Measurements from ENCODE around the gene ALDH7A1. TPM values are rescaled to one million over a fixed set of nuclear protein-coding genes. Genes with fewer than 3 reads are reported as not detected.
A peak's percentile ranks its signal among the peaks of the same experiment; 100 is the strongest.

The ALDH7A1 gene
- total and polyA plus RNA-seq, 7 donors = 16.0 to 37.0 (median 22.2) TPM

DNA sequence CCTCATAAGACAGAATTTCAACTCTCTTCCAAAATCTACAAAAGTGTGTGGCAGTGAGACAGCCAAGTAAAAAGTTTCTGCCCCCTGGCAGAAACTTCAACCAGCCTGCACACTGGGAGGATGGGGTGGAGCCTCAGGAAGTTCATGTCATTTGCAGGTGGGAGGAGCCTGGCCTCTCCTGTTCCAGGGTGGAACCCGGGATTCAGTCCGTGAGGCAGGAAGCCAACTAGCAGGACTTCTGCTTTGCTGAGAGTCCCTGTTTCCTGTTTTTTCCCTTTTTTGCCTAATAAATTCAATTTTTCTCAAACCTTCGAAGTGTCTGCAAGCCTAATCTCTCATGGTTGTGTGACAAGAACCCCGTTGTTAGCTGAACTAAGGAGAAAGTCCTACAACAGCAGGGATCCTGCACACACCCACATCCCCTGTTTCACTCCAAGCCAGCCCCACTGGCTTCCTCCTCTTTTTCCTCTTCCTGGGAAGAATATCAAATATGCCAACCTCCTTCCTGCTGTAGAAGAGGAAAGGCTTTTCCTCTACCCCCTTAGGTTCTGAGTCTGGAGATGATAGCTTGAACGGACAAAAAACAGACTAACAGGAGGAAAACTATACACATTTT lies 69.3 kb downstream of the ALDH7A1 start:
- H3K4me1 ChIP-seq = peaks cover 0 to 31% (median 21%) of the 10 kb centered on the region in 4 donors
- no peaks in the 10 kb centered on the region for H3K27me3 ChIP-seq
- WGBS, 2 donors = 38 to 54% methylated on average over 5 of the region's 5 CpGs
- peak; percentile 89 for DNase-seq
- H3K27ac ChIP-seq = peak overlapping the region; percentile 30 to 55 (median 43)
- H3K4me3 ChIP-seq = no peak overlapping the region
- H3K9me3 ChIP-seq = no peaks in the 10 kb centered on the region
- no peaks in the 10 kb centered on the region for H3K36me3 ChIP-seq
- TF ChIP-seq, protein P1, sequence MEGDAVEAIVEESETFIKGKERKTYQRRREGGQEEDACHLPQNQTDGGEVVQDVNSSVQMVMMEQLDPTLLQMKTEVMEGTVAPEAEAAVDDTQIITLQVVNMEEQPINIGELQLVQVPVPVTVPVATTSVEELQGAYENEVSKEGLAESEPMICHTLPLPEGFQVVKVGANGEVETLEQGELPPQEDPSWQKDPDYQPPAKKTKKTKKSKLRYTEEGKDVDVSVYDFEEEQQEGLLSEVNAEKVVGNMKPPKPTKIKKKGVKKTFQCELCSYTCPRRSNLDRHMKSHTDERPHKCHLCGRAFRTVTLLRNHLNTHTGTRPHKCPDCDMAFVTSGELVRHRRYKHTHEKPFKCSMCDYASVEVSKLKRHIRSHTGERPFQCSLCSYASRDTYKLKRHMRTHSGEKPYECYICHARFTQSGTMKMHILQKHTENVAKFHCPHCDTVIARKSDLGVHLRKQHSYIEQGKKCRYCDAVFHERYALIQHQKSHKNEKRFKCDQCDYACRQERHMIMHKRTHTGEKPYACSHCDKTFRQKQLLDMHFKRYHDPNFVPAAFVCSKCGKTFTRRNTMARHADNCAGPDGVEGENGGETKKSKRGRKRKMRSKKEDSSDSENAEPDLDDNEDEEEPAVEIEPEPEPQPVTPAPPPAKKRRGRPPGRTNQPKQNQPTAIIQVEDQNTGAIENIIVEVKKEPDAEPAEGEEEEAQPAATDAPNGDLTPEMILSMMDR (IDR thresholded peaks at IDR 0.05) = no peak
- peak in 3 of 4 donors; percentile 15 to 20 (median 16) for TF ChIP-seq POLR2AphosphoS5 (IDR thresholded peaks at IDR 0.05)
- no peak for TF ChIP-seq EP300 (IDR thresholded peaks at IDR 0.05)
- intact Hi-C loops (cut with DNase I) = no loop called here

DNA sequence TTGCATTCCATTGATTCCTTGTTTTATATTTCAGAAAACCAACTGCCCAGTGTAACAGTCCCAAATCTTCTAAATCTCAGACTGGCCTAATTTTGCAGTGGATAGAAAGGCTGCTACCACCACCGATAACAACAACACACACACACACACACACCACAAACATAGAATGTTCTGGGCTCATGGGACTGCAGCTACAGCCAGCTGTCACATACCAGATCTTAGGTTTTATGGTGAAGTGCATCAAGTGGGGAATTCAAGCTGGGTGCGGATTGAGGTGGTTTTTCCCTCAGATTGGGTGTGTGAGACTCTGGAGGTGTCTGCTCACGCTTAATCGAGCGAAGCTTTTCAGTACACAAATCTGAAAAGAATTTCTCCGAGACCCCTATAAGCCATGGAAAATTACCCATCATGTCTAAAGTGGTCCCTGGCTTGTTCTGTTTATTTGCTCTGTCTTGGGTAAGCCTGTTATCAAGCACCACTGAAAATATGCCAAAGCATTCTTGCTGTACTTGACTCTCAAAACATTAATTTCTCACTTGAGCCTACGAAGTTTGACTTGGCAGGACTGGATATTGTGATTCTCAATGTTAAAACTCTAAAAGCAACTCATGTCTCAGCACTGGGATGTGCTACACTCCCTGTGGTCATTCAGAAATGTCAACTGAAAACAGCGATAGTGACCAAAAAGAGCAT lies 71.1 kb downstream of the ALDH7A1 start:
- peak overlapping the region; percentile 36 to 55 (median 38) for H3K27ac ChIP-seq
- no peaks in the 10 kb centered on the region for H3K9me3 ChIP-seq
- no peak for DNase-seq
- no peak overlapping the region for H3K4me3 ChIP-seq
- TF ChIP-seq POLR2A (IDR thresholded peaks at IDR 0.05) = no peak
- TF ChIP-seq EP300 (IDR thresholded peaks at IDR 0.05) = no peak
- TF ChIP-seq POLR2AphosphoS5 (IDR thresholded peaks at IDR 0.05) = no peak
- TF ChIP-seq, protein P1 (IDR thresholded peaks at IDR 0.05) = no peak
- WGBS, 2 donors = 75 to 86% methylated on average over 8 of the region's 8 CpGs
- intact Hi-C loops (cut with DNase I) = loop anchor here (5.0 kb wide), 1 partner anchor 107 kb away; no protein-coding TSS in a partner anchor
- H3K36me3 ChIP-seq = no peaks in the 10 kb centered on the region
- peaks cover 0 to 48% (median 38%) of the 10 kb centered on the region in 4 donors for H3K4me1 ChIP-seq
- no peaks in the 10 kb centered on the region for H3K27me3 ChIP-seq

DNA sequence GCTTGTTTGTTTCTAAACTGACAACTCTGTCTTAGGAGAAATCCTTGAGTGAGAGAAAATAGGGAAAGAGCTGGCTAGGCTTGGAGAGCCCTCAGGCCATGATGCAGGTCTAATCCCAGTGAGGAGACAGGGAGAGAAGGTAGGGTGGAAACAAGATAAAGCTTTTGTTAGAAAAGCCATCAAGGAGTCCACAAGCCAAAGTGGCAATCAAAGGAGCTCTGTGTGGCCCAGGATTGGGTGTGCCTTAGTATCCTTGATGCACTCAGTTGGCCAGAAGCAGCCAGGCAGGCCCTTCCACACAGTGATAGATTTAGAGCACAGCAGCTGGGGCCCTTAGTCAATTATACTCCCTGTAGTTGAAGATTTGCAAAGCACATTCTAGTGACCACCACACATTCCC lies 73.9 kb downstream of the ALDH7A1 start:
- Histone ChIP-seq H3K27ac (peak overlapping the region; percentile 69 to 93 (median 78)), H3K36me3 (no peaks in the 10 kb centered on the region), H3K9me3 (no peaks in the 10 kb centered on the region), H3K4me3 (no peak overlapping the region), H3K4me1 (peaks cover 0 to 57% (median 39%) of the 10 kb centered on the region in 4 donors), H3K27me3 (no peaks in the 10 kb centered on the region)
- intact Hi-C loops (cut with DNase I) = loop anchor here (5.0 kb wide), 1 partner anchor 104 kb away; no protein-coding TSS in a partner anchor
- TF ChIP-seq, protein P1 (IDR thresholded peaks at IDR 0.05) = no peak
- no peak for TF ChIP-seq POLR2AphosphoS5 (IDR thresholded peaks at IDR 0.05)
- no peak for TF ChIP-seq EP300 (IDR thresholded peaks at IDR 0.05)
- TF ChIP-seq POLR2A (IDR thresholded peaks at IDR 0.05) = no peak
- DNase-seq = no peak

DNA sequence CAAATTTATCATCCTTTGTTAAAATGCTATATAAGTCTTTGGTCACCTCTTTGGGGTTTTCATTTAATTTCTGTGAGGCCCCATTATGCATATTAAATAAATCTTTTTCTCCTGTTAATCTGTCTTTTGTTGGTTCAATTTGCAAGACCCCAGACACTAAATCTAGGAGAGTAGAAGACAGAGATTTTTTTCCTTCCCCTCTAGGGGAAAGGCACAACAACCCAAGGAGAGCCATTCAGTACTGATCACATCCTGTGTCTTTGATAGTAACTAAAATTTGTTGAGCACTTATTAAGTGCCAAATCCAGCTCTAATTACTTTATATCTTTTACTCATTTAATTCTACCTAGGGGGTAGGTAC lies 74.4 kb downstream of the ALDH7A1 start:
- no peak for DNase-seq
- Histone ChIP-seq H3K9me3 (no peaks in the 10 kb centered on the region), H3K27me3 (no peaks in the 10 kb centered on the region), H3K27ac (peak overlapping the region; percentile 69 to 93 (median 78)), H3K4me1 (peaks cover 0 to 60% (median 40%) of the 10 kb centered on the region in 4 donors), H3K36me3 (no peaks in the 10 kb centered on the region), H3K4me3 (no peak overlapping the region)
- TF ChIP-seq, protein P1 (IDR thresholded peaks at IDR 0.05) = no peak
- TF ChIP-seq EP300 (IDR thresholded peaks at IDR 0.05) (no peak), POLR2AphosphoS5 (IDR thresholded peaks at IDR 0.05) (no peak), POLR2A (IDR thresholded peaks at IDR 0.05) (no peak)
- intact Hi-C loops (cut with DNase I) = loop anchor here (5.0 kb wide), 1 partner anchor 103 kb away; no protein-coding TSS in a partner anchor
